Middle frontal gyrus (tissue), 1 donor: Measurements from ENCODE around the gene CLDN20.

Experiments
- DNase-seq: peaks from one replicate; pipeline ENCODE4 v3.0.0-alpha.2; 2015; ENCODE audit warnings: low spot score; ENCODE audit errors: extremely low spot score

The CLDN20 gene

GRCh38 chr6:155245193-155245592 lies 18.6 kb upstream of the CLDN20 start:
- no peak for DNase-seq

- DNase-seq: no peak
Measured at GRCh38 chr6:155245831-155246230, 18.0 kb upstream of the CLDN20 start.

GRCh38 chr6:155246825-155247224 lies 17.0 kb upstream of the CLDN20 start:
- no peak for DNase-seq

GRCh38 chr6:155247618-155248007 lies 16.2 kb upstream of the CLDN20 start:
- DNase-seq: no peak

- DNase-seq: peak; percentile 58
Measured at GRCh38 chr6:155248008-155249001, 15.5 kb upstream of the CLDN20 start.

GRCh38 chr6:155250701-155251381 lies 13.0 kb upstream of the CLDN20 start:
- no peak for DNase-seq

GRCh38 chr6:155252581-155252980 lies 11.2 kb upstream of the CLDN20 start:
- no peak for DNase-seq

GRCh38 chr6:155253337-155253736 lies 10.5 kb upstream of the CLDN20 start:
- no peak for DNase-seq

GRCh38 chr6:155254139-155254538 lies 9.7 kb upstream of the CLDN20 start:
- no peak for DNase-seq

GRCh38 chr6:155256122-155256795 lies 7.6 kb upstream of the CLDN20 start:
- no peak for DNase-seq

GRCh38 chr6:155257796-155258195 lies 6.0 kb upstream of the CLDN20 start:
- DNase-seq: no peak

- DNase-seq: no peak
Measured at GRCh38 chr6:155259204-155259603, 4.6 kb upstream of the CLDN20 start.

- DNase-seq: no peak
Measured at GRCh38 chr6:155259897-155260296, 3.9 kb upstream of the CLDN20 start.

- no peak for DNase-seq
Measured at GRCh38 chr6:155260686-155261085, 3.1 kb upstream of the CLDN20 start.

- DNase-seq: no peak
Measured at GRCh38 chr6:155261111-155261900, 2.5 kb upstream of the CLDN20 start.

GRCh38 chr6:155262655-155263054 lies 1.2 kb upstream of the CLDN20 start:
- no peak for DNase-seq

GRCh38 chr6:155264693-155265320 lies 994 bp downstream of the CLDN20 start:
- no peak for DNase-seq

GRCh38 chr6:155265843-155266535 lies 2.2 kb downstream of the CLDN20 start:
- DNase-seq: no peak

- DNase-seq: no peak
Measured at GRCh38 chr6:155267411-155267810, 3.6 kb downstream of the CLDN20 start.
